ENCODE measurements around the gene RTF2.

GRCh38 chr20:56429941-56430340 is 38.5 kb upstream of the RTF2 start:
- TF ChIP-seq REST (IDR thresholded peaks at IDR 0.05; ENCODE audit: insufficient read depth in 1 of 2, low read depth in 2 of 2, low read length in 2 of 2), result no peak
- TF ChIP-seq TAF1 (IDR thresholded peaks at IDR 0.05; ENCODE audit: borderline replicate concordance, insufficient read depth, low read length), result no peak
- TF ChIP-seq POLR2AphosphoS5 (IDR thresholded peaks at IDR 0.05; ENCODE audit: low read depth, low read length), result no peak

Data from PFSK-1 (cell line).